Measurements from ENCODE around the gene SORCS1.

SORCS1 gene

GRCh38 chr10:106612381-106612780 lies 552.1 kb downstream of the SORCS1 start:
- no peak for DNase-seq (ENCODE audit: low spot score)
- TF ChIP-seq, protein P1, sequence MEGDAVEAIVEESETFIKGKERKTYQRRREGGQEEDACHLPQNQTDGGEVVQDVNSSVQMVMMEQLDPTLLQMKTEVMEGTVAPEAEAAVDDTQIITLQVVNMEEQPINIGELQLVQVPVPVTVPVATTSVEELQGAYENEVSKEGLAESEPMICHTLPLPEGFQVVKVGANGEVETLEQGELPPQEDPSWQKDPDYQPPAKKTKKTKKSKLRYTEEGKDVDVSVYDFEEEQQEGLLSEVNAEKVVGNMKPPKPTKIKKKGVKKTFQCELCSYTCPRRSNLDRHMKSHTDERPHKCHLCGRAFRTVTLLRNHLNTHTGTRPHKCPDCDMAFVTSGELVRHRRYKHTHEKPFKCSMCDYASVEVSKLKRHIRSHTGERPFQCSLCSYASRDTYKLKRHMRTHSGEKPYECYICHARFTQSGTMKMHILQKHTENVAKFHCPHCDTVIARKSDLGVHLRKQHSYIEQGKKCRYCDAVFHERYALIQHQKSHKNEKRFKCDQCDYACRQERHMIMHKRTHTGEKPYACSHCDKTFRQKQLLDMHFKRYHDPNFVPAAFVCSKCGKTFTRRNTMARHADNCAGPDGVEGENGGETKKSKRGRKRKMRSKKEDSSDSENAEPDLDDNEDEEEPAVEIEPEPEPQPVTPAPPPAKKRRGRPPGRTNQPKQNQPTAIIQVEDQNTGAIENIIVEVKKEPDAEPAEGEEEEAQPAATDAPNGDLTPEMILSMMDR (IDR thresholded peaks at IDR 0.05; ENCODE audit: extremely low read depth, missing control alignments) = no peak

DNA sequence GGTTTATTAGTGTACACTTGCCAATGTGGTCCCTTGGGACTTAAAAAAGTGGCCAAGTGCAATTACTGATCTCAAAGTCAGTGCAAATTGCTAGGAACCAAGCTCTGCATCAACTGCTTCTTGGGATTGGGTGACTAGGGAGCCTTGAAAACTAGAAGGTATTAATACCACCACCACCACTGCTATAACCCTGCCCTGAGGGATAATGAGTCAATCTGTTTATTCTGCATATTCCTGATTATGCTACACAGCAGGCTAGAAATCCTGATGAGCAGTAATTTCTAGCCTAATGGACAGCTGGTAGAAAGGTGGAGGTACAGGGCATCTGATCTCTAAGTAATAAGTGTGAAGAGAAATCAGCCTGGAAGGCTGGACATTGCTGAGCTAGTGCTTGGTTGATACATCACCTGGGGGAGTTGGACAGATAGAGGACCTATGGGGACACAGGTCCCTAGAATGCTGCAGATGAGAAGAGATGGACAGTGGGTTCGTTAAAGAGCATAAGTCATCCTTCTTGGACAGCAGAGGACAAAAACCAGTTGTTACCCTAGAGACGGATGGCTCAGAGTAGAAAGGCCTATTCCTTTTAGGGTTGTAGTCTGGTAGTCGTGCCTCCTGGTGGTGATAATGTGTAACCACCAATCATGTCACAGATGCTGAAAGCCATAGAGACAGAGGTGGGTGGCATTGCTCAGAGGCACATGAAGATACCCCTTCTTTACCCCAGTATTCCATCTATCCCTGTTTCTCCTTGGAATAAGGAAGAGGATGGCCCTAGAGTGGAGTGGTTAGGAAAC lies 554.8 kb downstream of the SORCS1 start:
- TF ChIP-seq, protein P1 (IDR thresholded peaks at IDR 0.05; ENCODE audit: extremely low read depth, missing control alignments) = no peak
- no peak for DNase-seq (ENCODE audit: low spot score)

GRCh38 chr10:106608066-106608465 lies 556.4 kb downstream of the SORCS1 start:
- TF ChIP-seq, protein P1 (IDR thresholded peaks at IDR 0.05; ENCODE audit: extremely low read depth, missing control alignments) = no peak
- no peak for DNase-seq (ENCODE audit: low spot score)

- no peak for DNase-seq (ENCODE audit: low spot score)
Measured at GRCh38 chr10:106595281-106595680, 569.2 kb downstream of the SORCS1 start.

GRCh38 chr10:106593876-106594275 lies 570.6 kb downstream of the SORCS1 start:
- TF ChIP-seq, protein P1 (IDR thresholded peaks at IDR 0.05; ENCODE audit: extremely low read depth, missing control alignments) = no peak
- no peak for DNase-seq (ENCODE audit: low spot score)

More at GRCh38 chr10:106595281-106595680, 569.2 kb downstream of the SORCS1 start:
- TF ChIP-seq, protein P1 (IDR thresholded peaks at IDR 0.05; ENCODE audit: extremely low read depth, missing control alignments) = no peak

- TF ChIP-seq, protein P1 (IDR thresholded peaks at IDR 0.05; ENCODE audit: extremely low read depth, missing control alignments) = no peak
- DNase-seq (ENCODE audit: low spot score) = no peak
Measured at GRCh38 chr10:106592396-106592795, 572.1 kb downstream of the SORCS1 start.

DNA sequence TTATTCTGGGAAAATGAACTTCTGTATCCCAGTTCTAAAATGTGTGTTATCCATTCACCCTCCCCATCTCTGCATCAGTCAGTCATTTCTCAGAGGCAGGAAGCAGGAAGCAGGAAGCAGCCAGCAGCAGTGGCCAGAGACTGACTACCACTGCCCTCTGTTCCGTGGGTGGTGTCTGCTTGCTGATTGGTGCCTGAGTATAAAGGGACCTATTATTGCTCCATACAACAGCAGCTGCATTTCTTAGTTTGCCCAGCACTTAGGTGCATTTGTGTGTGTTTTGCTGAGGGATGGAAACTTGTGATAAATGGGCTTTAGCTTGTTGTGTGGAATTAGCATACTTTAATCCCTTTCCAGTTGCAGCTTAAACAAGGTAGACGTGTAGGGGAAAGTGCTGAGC lies 582.2 kb downstream of the SORCS1 start:
- TF ChIP-seq, protein P1 (IDR thresholded peaks at IDR 0.05; ENCODE audit: extremely low read depth, missing control alignments) = no peak
- DNase-seq (ENCODE audit: low spot score) = no peak
